B cell (primary cell): ENCODE data around the gene CTIF. TPM values are rescaled to one million over a fixed set of nuclear protein-coding genes. Genes with fewer than 3 reads are reported as not detected.

Experiments used
- ATAC-seq: fragments of 200-7000 bp; cut with Tn5 transposase; one replicate; pipeline ENCODE4 v1.10.0; 2021; ENCODE audit warnings: low read depth, mild to moderate bottlenecking, moderate number of reproducible peaks, moderate library complexity
- CTCF ChIA-PET: fragments of 350-600 bp; sonication (Branson Sonifier 250); formaldehyde crosslinking; loops from one replicate; lab custom pipeline; 2021; ENCODE audit warnings: antibody characterized with exemption, inconsistent platforms; lab: Charles Lee
- POLR2A ChIA-PET: fragments of 350-600 bp; sonication (Branson Sonifier 250); formaldehyde crosslinking; loops from one replicate; lab custom pipeline; 2021; ENCODE audit warnings: antibody characterized with exemption; lab: Charles Lee
- DNase-seq: peaks from one replicate; pipeline ENCODE4 v3.0.0; 2013
- H2AFZ ChIP-seq: 2 replicates; pipeline ENCODE4 v1.6.1; 2012; ENCODE audit warnings: mild to moderate bottlenecking, low read depth, low read length; ENCODE audit not compliant: insufficient read depth, poor library complexity, severe bottlenecking
- H3K27ac ChIP-seq, 2 donors: 1 replicate in 1 of 2; 2 replicates in 1 of 2; pipeline ENCODE4 v1.5.1; 2012 to 2013; ENCODE audit warnings: low read length in 2 of 2, mild to moderate bottlenecking in 2 of 2, moderate library complexity in 1 of 2
- H3K27me3 ChIP-seq, 4 experiments: fragments of 200-600 bp in 1 of 4; sonication (generic) in 1 of 4; replicated peaks in 1 of 4; 1 replicate in 2 of 4; 2 replicates in 2 of 4; pipeline versions ENCODE4 v1.6.1 to v1.7.0; 2013 to 2016; ENCODE audit warnings: low read length in 3 of 4, mild to moderate bottlenecking in 2 of 4, mixed read lengths in 1 of 4, moderate library complexity in 1 of 4; ENCODE audit not compliant: insufficient read depth in 4 of 4, control insufficient read depth in 3 of 4; ENCODE audit errors: control extremely low read depth in 1 of 4
- H3K36me3 ChIP-seq, 2 experiments: replicated peaks in 1 of 2; 1 replicate in 1 of 2; 2 replicates in 1 of 2; pipeline versions ENCODE4 v1.6.1 to v1.7.1; 2013; ENCODE audit warnings: low read length in 1 of 2; ENCODE audit not compliant: insufficient read depth in 2 of 2, control insufficient read depth in 1 of 2; ENCODE audit errors: control extremely low read depth in 1 of 2, extremely low read depth in 1 of 2
- H3K4me1 ChIP-seq, 2 donors: fragments of 200-600 bp in 1 of 2; sonication (generic) in 1 of 2; 1 replicate in 1 of 2; 2 replicates in 1 of 2; pipeline versions ENCODE4 v1.5.1 to v1.6.1; 2013 to 2017; ENCODE audit warnings: low read length in 2 of 2; ENCODE audit not compliant: control insufficient read depth in 2 of 2, insufficient read depth in 2 of 2
- H3K4me2 ChIP-seq: replicated peaks from 2 replicates; pipeline ENCODE3; 2012; ENCODE audit warnings: mild to moderate bottlenecking, low read depth, low read length; ENCODE audit not compliant: poor library complexity, severe bottlenecking
- H3K4me3 ChIP-seq, 5 experiments: fragments of 200-600 bp in 1 of 5; sonication (generic) in 1 of 5; 1 replicate in 3 of 5; 2 replicates in 2 of 5; pipeline versions ENCODE4 v1.5.1 to v1.7.0; 2011 to 2016; ENCODE audit warnings: low read length in 4 of 5, mild to moderate bottlenecking in 4 of 5, low read depth in 2 of 5, control low read depth in 1 of 5, moderate library complexity in 1 of 5; ENCODE audit not compliant: insufficient read depth in 1 of 5; ENCODE audit errors: control extremely low read depth in 1 of 5, extremely low read depth in 1 of 5
- H3K79me2 ChIP-seq: fragments of 200-600 bp; sonication (generic); one replicate; pipeline ENCODE4 v1.6.0; 2016; ENCODE audit warnings: low read length; ENCODE audit not compliant: control insufficient read depth, insufficient read depth
- H3K9ac ChIP-seq: fragments of 200-600 bp; sonication (generic); 2 replicates; pipeline ENCODE4 v1.6.1; 2017; ENCODE audit warnings: mild to moderate bottlenecking, low read length, moderate library complexity
- H3K9me3 ChIP-seq, 3 donors: one replicate each; pipeline versions ENCODE4 v1.6.1 to v1.7.1; 2013; ENCODE audit warnings: low read length in 2 of 3; ENCODE audit not compliant: control insufficient read depth in 2 of 3, insufficient read depth in 1 of 3; ENCODE audit errors: control extremely low read depth in 1 of 3
- H4K20me1 ChIP-seq: 2 replicates; pipeline ENCODE4 v1.6.0; 2012; ENCODE audit warnings: mild to moderate bottlenecking, low read length; ENCODE audit not compliant: insufficient read depth, control insufficient read depth, poor library complexity, severe bottlenecking
- H3K27ac Mint-ChIP-seq: one replicate; pipeline ENCODE4 v1.8.0; 2021; ENCODE audit warnings: mixed read lengths
- H3K27me3 Mint-ChIP-seq: one replicate; pipeline ENCODE4 v1.8.0; 2021; ENCODE audit warnings: mixed read lengths
- H3K4me1 Mint-ChIP-seq: one replicate; pipeline ENCODE4 v1.8.0; 2021; ENCODE audit warnings: mixed read lengths
- H3K4me3 Mint-ChIP-seq: one replicate; pipeline ENCODE4 v1.8.0; 2021; ENCODE audit warnings: mixed read lengths
- H3K9me3 Mint-ChIP-seq: one replicate; pipeline ENCODE4 v1.8.0; 2022; ENCODE audit warnings: mixed read lengths; ENCODE audit not compliant: insufficient read depth
- EZH2 ChIP-seq: IDR thresholded peaks from 2 replicates; pipeline ENCODE4 v1.6.1; 2012; ENCODE audit warnings: borderline replicate concordance, low read depth, mild to moderate bottlenecking, moderate library complexity, low read length; ENCODE audit not compliant: insufficient read depth, poor library complexity, severe bottlenecking
- WGBS: methylation state at CpG from one replicate; pipeline ENCODE4 v1.1.5; 2013; ENCODE audit warnings: missing lambda C conversion rate; ENCODE audit not compliant: insufficient coverage; 5-methylcytosine and 5-hydroxymethylcytosine counted together
- intact Hi-C: fragments of 100-400 bp; cut with micrococcal nuclease; formaldehyde crosslinking; loops from one replicate; pipeline ENCODE4 v1.10.0; 2022
- polyA plus RNA-seq: library from polyadenylated mRNA; depleted of rRNA; stranded (reverse); fragments of >200 nt; gene quantifications from 2 replicates; pipeline ENCODE4 v1.2.3, GENCODE V29; 2012
- total RNA-seq, 2 donors: library from RNA; stranded (reverse); fragments of 120-200 nt in 1 of 2; gene quantifications; 1 replicate in 1 of 2; 2 replicates in 1 of 2; pipeline versions ENCODE4 v1.2.3 to v1.2.4, GENCODE V29; 2013 to 2022
- TF ChIP-seq, protein P1 (sequence below): fragments of 200-600 bp; IDR thresholded peaks from one replicate; pipeline ENCODE4 v1.8.0; 2022; ENCODE audit warnings: antibody characterized with exemption, mild to moderate bottlenecking

The CTIF gene
- total and polyA plus RNA-seq, 2 donors (not counting 1 experiment from before 2014, with no cell fraction given), result 3.6 to 16.2 TPM

DNA sequence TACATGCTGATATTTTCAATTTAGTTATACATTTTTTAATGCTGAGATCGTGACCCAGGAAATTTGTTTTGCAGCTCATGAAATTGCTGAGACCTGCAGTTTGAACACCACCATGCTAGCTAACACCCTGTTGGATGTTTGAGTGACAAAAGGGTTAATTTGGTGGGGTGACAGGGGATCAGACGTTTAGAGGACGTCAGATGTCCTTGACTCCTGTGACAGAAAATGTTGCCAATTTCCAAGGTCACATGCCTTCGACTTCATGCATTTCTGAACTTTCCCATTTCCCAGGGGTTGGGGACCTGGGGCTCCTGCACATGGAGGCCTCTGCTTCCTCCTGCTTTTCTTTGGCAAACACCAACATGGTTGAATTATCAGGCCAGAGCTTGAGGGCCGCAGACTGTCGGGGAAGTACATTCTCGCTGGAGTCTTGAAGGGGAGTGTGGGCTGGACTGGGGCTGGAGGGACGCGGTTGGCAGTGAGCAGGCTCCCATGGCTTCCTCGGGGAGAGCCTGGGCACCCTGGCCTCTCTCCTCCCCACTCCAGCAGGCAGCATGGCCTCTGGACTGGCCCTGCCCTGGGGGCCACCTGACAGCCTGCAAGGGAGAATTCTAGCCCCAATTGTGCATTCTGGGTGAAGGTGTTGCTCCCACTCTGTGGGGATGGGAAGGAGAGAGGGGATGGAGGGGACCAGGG is 73.1 kb downstream of the CTIF start:
- Histone ChIP-seq H2AFZ (no peak overlapping the region), H3K4me3 (no peak overlapping the region), H3K79me2 (no peaks in the 10 kb centered on the region), H3K4me1 (no peaks in the 10 kb centered on the region), H3K9me3 (no peaks in the 10 kb centered on the region), H3K4me2 (no peak overlapping the region), H3K27ac (no peak overlapping the region), H3K9ac (no peak overlapping the region), H3K36me3 (no peaks in the 10 kb centered on the region), H4K20me1 (no peaks in the 10 kb centered on the region), H3K27me3 (no peaks in the 10 kb centered on the region)
- DNase-seq (no peak), ATAC-seq (no peak)
- intact Hi-C loops, result no loop called here
- Mint-ChIP-seq H3K4me1 (no peaks in the 10 kb centered on the region), H3K9me3 (no peaks in the 10 kb centered on the region), H3K4me3 (no peak overlapping the region), H3K27ac (no peak overlapping the region), H3K27me3 (no peaks in the 10 kb centered on the region)
- whole genome bisulfite sequencing, result 97% methylated on average over 7 of the region's 10 CpGs
- no peak for TF ChIP-seq EZH2
- TF ChIP-seq, protein P1, sequence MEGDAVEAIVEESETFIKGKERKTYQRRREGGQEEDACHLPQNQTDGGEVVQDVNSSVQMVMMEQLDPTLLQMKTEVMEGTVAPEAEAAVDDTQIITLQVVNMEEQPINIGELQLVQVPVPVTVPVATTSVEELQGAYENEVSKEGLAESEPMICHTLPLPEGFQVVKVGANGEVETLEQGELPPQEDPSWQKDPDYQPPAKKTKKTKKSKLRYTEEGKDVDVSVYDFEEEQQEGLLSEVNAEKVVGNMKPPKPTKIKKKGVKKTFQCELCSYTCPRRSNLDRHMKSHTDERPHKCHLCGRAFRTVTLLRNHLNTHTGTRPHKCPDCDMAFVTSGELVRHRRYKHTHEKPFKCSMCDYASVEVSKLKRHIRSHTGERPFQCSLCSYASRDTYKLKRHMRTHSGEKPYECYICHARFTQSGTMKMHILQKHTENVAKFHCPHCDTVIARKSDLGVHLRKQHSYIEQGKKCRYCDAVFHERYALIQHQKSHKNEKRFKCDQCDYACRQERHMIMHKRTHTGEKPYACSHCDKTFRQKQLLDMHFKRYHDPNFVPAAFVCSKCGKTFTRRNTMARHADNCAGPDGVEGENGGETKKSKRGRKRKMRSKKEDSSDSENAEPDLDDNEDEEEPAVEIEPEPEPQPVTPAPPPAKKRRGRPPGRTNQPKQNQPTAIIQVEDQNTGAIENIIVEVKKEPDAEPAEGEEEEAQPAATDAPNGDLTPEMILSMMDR, result no peak
- CTCF ChIA-PET, result no interaction called here
- POLR2A ChIA-PET, result no interaction called here

DNA sequence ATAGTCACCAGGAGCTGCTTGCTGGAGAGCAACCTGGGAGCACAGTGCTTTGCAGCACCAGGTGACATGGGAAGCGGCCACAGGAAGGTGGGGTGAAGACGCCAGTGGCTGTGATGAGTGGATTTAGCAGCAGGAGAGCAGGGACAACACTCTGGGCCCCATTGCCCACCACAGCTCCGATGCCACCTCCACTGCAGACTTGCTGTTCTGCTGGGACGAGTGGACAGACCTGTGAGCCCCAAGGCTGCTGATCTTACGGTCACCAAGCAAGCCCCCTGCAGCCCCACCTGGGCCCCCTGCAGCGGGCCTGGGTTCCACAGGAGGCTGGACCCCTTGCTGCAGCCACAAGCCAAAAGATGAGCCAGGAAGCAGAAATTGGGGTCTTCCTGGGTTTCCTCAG is 73.7 kb downstream of the CTIF start:
- 99% methylated on average over 6 of the region's 6 CpGs for WGBS
- CTCF ChIA-PET, result no interaction called here
- Histone ChIP-seq H3K4me2 (no peak overlapping the region), H4K20me1 (no peaks in the 10 kb centered on the region), H3K79me2 (no peaks in the 10 kb centered on the region), H3K4me3 (no peak overlapping the region), H2AFZ (no peak overlapping the region), H3K4me1 (no peaks in the 10 kb centered on the region), H3K9me3 (no peaks in the 10 kb centered on the region), H3K36me3 (no peaks in the 10 kb centered on the region), H3K27me3 (no peaks in the 10 kb centered on the region), H3K27ac (no peak overlapping the region), H3K9ac (no peak overlapping the region)
- Mint-ChIP-seq H3K27ac (no peak overlapping the region), H3K27me3 (no peaks in the 10 kb centered on the region), H3K9me3 (no peaks in the 10 kb centered on the region), H3K4me3 (no peak overlapping the region), H3K4me1 (no peaks in the 10 kb centered on the region)
- POLR2A ChIA-PET, result no interaction called here
- intact Hi-C loops, result no loop called here
- ATAC-seq, result no peak
- no peak for DNase-seq
- TF ChIP-seq, protein P1, result no peak
- TF ChIP-seq EZH2, result no peak
